Keratinocyte (primary cell): ENCODE results near the gene IL10RA. TPM values are rescaled to one million over a fixed set of nuclear protein-coding genes. Genes with fewer than 3 reads are reported as not detected.

Experiments used
- DNase-seq: peaks from one replicate; pipeline ENCODE4 v3.0.0-alpha.2; 2011; ENCODE audit warnings: low read depth, missing footprints, low spot score
- FAIRE-seq: peaks from 2 replicates; lab custom pipeline; 2011; peaks lifted over from hg19 to GRCh38; lab: Jason Lieb, UNC
- H2AFZ ChIP-seq: 2 replicates; pipeline ENCODE4 v1.6.0; 2012; ENCODE audit warnings: low read length, control low read depth, inconsistent platforms; ENCODE audit not compliant: control insufficient read depth
- H3K27ac ChIP-seq: 2 replicates; pipeline ENCODE4 v1.5.1; 2011; ENCODE audit warnings: low read length; ENCODE audit not compliant: control insufficient read depth, insufficient read depth
- H3K27me3 ChIP-seq: 3 replicates; pipeline ENCODE4 v1.6.0; 2011; ENCODE audit warnings: low read length; ENCODE audit not compliant: control insufficient read depth, insufficient read depth; ENCODE audit errors: extremely low read depth
- H3K36me3 ChIP-seq, 2 experiments: 2 replicates in 1 of 2; 3 replicates in 1 of 2; pipeline ENCODE4 v1.5.1; 2011; ENCODE audit warnings: low read length in 2 of 2, mild to moderate bottlenecking in 1 of 2; ENCODE audit not compliant: control insufficient read depth in 2 of 2, insufficient read depth in 2 of 2; ENCODE audit errors: extremely low read depth in 1 of 2
- H3K4me1 ChIP-seq: 3 replicates; pipeline ENCODE4 v1.5.1; 2011; ENCODE audit warnings: low read length; ENCODE audit not compliant: control insufficient read depth, insufficient read depth; ENCODE audit errors: extremely low read depth
- H3K4me2 ChIP-seq: 3 replicates; pipeline ENCODE4 v1.6.0; 2011; ENCODE audit warnings: low read depth, low read length; ENCODE audit not compliant: control insufficient read depth, insufficient read depth; ENCODE audit errors: extremely low read depth
- H3K4me3 ChIP-seq, 3 experiments: fragments of 200-600 bp in 1 of 3; sonication (generic) in 1 of 3; 2 replicates in 2 of 3; 3 replicates in 1 of 3; pipeline ENCODE4 v1.5.1; 2011 to 2016; ENCODE audit warnings: low read length in 3 of 3, mild to moderate bottlenecking in 3 of 3, control low read depth in 2 of 3, inconsistent platforms in 1 of 3, low read depth in 1 of 3, mixed read lengths in 1 of 3, mixed run types in 1 of 3, moderate library complexity in 1 of 3; ENCODE audit not compliant: control insufficient read depth in 2 of 3, insufficient read depth in 2 of 3; ENCODE audit errors: extremely low read depth in 1 of 3
- H3K79me2 ChIP-seq: 2 replicates; pipeline ENCODE4 v1.6.0; 2012; ENCODE audit warnings: low read length; ENCODE audit not compliant: control insufficient read depth, insufficient read depth
- H3K9ac ChIP-seq: 3 replicates; pipeline ENCODE4 v1.6.0; 2011; ENCODE audit warnings: low read length; ENCODE audit not compliant: control insufficient read depth, insufficient read depth; ENCODE audit errors: extremely low read depth
- H3K9me1 ChIP-seq: 3 replicates; pipeline ENCODE4 v1.6.0; 2011; ENCODE audit warnings: low read length; ENCODE audit not compliant: control insufficient read depth, insufficient read depth; ENCODE audit errors: extremely low read depth
- H3K9me3 ChIP-seq: 2 replicates; pipeline ENCODE4 v1.5.1; 2012; ENCODE audit warnings: low read depth, low read length; ENCODE audit not compliant: control insufficient read depth
- H4K20me1 ChIP-seq: 3 replicates; pipeline ENCODE4 v1.6.0; 2011; ENCODE audit warnings: low read length; ENCODE audit not compliant: control insufficient read depth, insufficient read depth; ENCODE audit errors: extremely low read depth
- CTCF ChIP-seq, 3 experiments: IDR thresholded peaks in 1 of 3; conservative IDR thresholded peaks in 1 of 3; optimal IDR thresholded peaks in 1 of 3; 2 replicates in 2 of 3; 3 replicates in 1 of 3; pipeline versions ENCODE3 to v1.5.1; 2011; ENCODE audit warnings: low read length in 3 of 3, mild to moderate bottlenecking in 3 of 3, moderate library complexity in 2 of 3, control low read depth in 1 of 3, inconsistent platforms in 1 of 3; ENCODE audit not compliant: insufficient read depth in 2 of 3; ENCODE audit errors: extremely low read depth in 1 of 3
- EZH2 ChIP-seq: IDR thresholded peaks from one replicate; pipeline ENCODE4 v1.6.1; 2012; ENCODE audit warnings: inconsistent platforms, mild to moderate bottlenecking, low read length, moderate library complexity
- dilution Hi-C: fragments of 300-500 bp; cut with MboI; formaldehyde crosslinking; loops from one replicate; pipeline ENCODE4 v1.7.0; 2020; ENCODE audit warnings: low sequenced_read_pairs; ENCODE audit not compliant: extremely low pct_ligation_motif_present
- polyA plus RNA-seq, 5 experiments: library from polyadenylated mRNA; depleted of rRNA in 3 of 5; stranded (reverse) in 3 of 5; stranded (forward) in 1 of 5; unstranded in 1 of 5; fragments of >200 nt; gene quantifications; 1 replicate in 1 of 5; 2 replicates in 3 of 5; 3 replicates in 1 of 5; pipeline versions ENCODE4 v1.2.1 to v1.2.3, GENCODE V29; 2011 to 2012; ENCODE audit warnings: missing spikeins in 2 of 5, low read depth in 1 of 5, low replicate concordance in 1 of 5

IL10RA gene
- polyA plus RNA-seq, 1 donor (not counting 4 experiments of a cell fraction or from before 2014, with no cell fraction given), result 0.04 TPM

GRCh38 chr11:117940736-117941135, 45.5 kb upstream of the IL10RA start:
- Histone ChIP-seq H3K27me3 (no peaks in the 10 kb centered on the region), H3K9me1 (no peaks in the 10 kb centered on the region), H3K27ac (no peak overlapping the region), H4K20me1 (no peaks in the 10 kb centered on the region), H3K4me3 (no peak overlapping the region), H3K79me2 (no peaks in the 10 kb centered on the region), H3K4me2 (no peak overlapping the region), H3K4me1 (peaks cover 11% of the 10 kb centered on the region), H3K9me3 (no peaks in the 10 kb centered on the region), H3K36me3 (no peaks in the 10 kb centered on the region), H2AFZ (no peak overlapping the region), H3K9ac (no peak overlapping the region)
- DNase-seq (no peak), FAIRE-seq (no peak)
- dilution Hi-C loops, result no loop called here
- no peak for TF ChIP-seq EZH2

GRCh38 chr11:117941163-117941707, 45.0 kb upstream of the IL10RA start:
- Histone ChIP-seq H3K79me2 (no peaks in the 10 kb centered on the region), H3K36me3 (no peaks in the 10 kb centered on the region), H3K4me1 (peaks cover 12% of the 10 kb centered on the region), H3K4me3 (no peak overlapping the region), H3K9me1 (no peaks in the 10 kb centered on the region), H3K9ac (no peak overlapping the region), H3K27ac (no peak overlapping the region), H3K9me3 (no peaks in the 10 kb centered on the region), H3K4me2 (no peak overlapping the region), H3K27me3 (no peaks in the 10 kb centered on the region), H2AFZ (no peak overlapping the region), H4K20me1 (no peaks in the 10 kb centered on the region)
- peak; percentile 48 for DNase-seq
- FAIRE-seq, result peak; percentile 17
- dilution Hi-C loops, result no loop called here
- no peak for TF ChIP-seq EZH2
- TF ChIP-seq CTCF (optimal IDR thresholded peaks at IDR 0.05 in 1 of 3, IDR thresholded peaks at IDR 0.05 in 1 of 3, conservative IDR thresholded peaks at IDR 0.05 in 1 of 3; ENCODE audit: extremely low read depth in 1 of 3, insufficient read depth in 2 of 3, low read length in 3 of 3), result no peak
